ENCODE data around the gene C14orf180. TPM values are rescaled to one million over a fixed set of nuclear protein-coding genes. Genes with fewer than 3 reads are reported as not detected.

C14orf180 gene
- total and polyA plus RNA-seq, 3 donors from 2014 or later, result 0.16 to 0.86 TPM; not detected in 1

DNA sequence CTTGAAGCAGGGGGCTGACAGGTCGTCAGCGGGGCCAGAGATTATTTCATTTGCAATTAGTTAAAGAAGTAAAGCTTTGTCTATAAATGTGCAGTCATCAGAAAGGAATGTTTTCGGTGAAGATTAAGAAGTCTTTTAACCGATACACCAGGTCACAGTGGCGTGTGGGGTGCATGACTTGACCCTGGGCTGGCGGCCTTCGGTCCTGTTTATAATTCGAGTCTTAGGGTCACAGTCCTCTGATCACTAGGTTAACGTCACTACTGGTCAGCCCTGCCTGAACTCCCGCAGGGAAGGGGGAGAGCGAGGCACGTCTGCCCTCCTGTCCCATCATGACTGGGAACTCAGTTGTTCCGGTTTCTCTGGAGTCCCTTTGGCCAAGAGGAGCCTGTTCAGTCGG lies 5.0 kb upstream of the C14orf180 start:
- H3K27me3 ChIP-seq, result no peaks in the 10 kb centered on the region
- H3K4me1 ChIP-seq, result no peaks in the 10 kb centered on the region
- TF ChIP-seq, protein P1, sequence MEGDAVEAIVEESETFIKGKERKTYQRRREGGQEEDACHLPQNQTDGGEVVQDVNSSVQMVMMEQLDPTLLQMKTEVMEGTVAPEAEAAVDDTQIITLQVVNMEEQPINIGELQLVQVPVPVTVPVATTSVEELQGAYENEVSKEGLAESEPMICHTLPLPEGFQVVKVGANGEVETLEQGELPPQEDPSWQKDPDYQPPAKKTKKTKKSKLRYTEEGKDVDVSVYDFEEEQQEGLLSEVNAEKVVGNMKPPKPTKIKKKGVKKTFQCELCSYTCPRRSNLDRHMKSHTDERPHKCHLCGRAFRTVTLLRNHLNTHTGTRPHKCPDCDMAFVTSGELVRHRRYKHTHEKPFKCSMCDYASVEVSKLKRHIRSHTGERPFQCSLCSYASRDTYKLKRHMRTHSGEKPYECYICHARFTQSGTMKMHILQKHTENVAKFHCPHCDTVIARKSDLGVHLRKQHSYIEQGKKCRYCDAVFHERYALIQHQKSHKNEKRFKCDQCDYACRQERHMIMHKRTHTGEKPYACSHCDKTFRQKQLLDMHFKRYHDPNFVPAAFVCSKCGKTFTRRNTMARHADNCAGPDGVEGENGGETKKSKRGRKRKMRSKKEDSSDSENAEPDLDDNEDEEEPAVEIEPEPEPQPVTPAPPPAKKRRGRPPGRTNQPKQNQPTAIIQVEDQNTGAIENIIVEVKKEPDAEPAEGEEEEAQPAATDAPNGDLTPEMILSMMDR (IDR thresholded peaks at IDR 0.05), result no peak
- no peak for TF ChIP-seq POLR2A (IDR thresholded peaks at IDR 0.05)
- no peaks in the 10 kb centered on the region for H3K9me3 ChIP-seq
- no peak for DNase-seq
- no peak overlapping the region for H3K27ac ChIP-seq
- no peaks in the 10 kb centered on the region for H3K36me3 ChIP-seq (ENCODE audit: low read depth, missing control alignments)
- WGBS, 2 donors, result 67 to 71% methylated on average over 14 of the region's 14 CpGs
- intact Hi-C loops (cut with DNase I; ENCODE audit: low total_unique reads), result no loop called here
- no peak overlapping the region for H3K4me3 ChIP-seq

DNA sequence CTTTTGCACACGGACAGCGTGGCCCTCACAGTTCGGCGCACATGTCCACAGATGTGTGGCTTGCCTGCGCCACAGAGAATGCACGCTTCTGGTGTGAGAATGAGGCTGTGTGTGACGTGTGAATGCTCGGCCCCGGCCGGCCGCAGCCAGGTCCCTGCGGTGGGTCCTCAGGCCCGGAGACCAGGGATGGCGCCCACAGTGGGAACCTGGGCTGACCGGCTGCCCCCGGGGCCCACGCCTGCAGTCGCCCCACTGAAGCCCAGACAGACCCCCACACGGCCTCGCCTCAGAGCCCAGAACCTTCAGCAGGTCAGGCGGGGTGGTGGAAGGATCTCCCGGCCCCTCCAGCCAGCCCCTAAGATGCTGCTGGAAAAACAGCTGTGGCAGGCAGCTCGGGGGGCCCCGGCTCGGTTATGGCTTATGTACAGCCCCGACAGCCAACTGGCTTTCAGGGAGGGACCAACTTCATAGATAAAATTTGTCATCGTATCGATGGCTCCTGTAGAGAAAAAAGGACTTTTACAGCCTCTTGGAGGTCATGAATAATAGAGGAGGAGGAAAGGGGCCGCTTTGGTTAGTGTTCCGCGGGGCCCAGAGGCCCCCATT lies 4.5 kb upstream of the C14orf180 start:
- Histone ChIP-seq H3K9me3 (no peaks in the 10 kb centered on the region), H3K4me3 (no peak overlapping the region), H3K27me3 (no peaks in the 10 kb centered on the region), H3K4me1 (no peaks in the 10 kb centered on the region), H3K36me3 (ENCODE audit: low read depth, missing control alignments) (no peaks in the 10 kb centered on the region), H3K27ac (no peak overlapping the region)
- WGBS, 2 donors, result 87 to 90% methylated on average over 28 to 31 of the region's 31 CpGs
- intact Hi-C loops (cut with DNase I; ENCODE audit: low total_unique reads), result no loop called here
- TF ChIP-seq, protein P1 (IDR thresholded peaks at IDR 0.05), result no peak
- no peak for TF ChIP-seq POLR2A (IDR thresholded peaks at IDR 0.05)
- DNase-seq, result no peak

DNA sequence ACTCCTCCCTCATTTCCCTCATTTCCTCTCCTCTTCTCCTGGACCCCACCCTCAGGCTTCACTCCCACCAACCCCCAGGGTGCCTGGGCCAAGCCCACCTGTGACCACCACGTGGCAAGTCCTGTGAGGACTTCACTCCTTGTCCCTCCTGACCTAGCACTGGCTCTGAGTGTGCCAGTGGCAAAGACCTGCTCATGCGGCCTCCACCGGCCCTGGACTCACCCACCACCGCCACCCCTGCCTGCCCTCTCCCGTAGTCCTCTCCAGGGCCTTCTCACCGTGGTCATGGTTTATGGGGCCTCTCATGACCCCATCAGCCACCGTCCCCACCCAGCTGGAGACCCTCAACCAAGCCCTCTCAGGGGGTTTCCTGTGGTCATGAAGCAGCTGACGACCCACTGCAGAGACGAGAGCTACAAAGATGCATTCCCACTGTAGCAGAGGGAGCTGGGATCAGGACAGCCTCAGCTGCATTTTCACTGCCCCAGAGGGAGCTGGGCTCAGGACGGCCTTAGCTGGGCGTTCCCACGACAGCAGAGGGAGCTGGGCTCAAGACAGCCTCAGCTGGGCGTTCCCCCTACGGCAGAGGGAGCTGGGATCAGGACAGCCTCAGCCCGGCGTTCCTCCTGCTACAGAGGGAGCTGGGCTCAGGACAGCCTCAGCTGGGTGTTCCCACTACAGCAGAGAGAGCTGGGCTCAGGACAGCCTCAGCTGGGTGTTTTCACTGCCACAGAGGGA lies 3.2 kb upstream of the C14orf180 start:
- Histone ChIP-seq H3K36me3 (ENCODE audit: low read depth, missing control alignments) (no peaks in the 10 kb centered on the region), H3K27me3 (no peaks in the 10 kb centered on the region), H3K9me3 (no peaks in the 10 kb centered on the region), H3K4me1 (peaks cover 6% of the 10 kb centered on the region), H3K4me3 (no peak overlapping the region), H3K27ac (no peak overlapping the region)
- no peak for DNase-seq
- TF ChIP-seq, protein P1 (IDR thresholded peaks at IDR 0.05), result no peak
- no peak for TF ChIP-seq POLR2A (IDR thresholded peaks at IDR 0.05)
- WGBS, 2 donors, result 69 to 78% methylated on average over 16 of the region's 16 CpGs
- intact Hi-C loops (cut with DNase I; ENCODE audit: low total_unique reads), result no loop called here

DNA sequence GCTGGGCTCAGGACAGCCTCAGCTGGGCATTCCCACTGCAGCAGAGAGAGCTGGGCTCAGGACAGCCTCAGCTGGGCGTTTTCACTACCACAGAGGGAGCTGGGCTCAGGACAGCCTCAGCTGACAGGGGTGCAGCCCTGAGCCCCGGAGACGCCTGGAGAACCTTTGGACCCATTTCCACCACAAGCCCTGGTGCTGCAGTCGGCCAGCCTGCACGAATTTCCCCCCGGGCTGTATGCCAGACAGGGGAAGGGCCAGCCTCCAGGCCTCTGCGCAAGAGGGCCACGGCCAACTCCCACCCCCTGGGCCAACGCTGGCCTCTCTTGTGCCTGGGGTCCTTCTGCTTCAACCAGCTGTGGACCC lies 2.6 kb upstream of the C14orf180 start:
- no peak overlapping the region for H3K27ac ChIP-seq
- no peak for TF ChIP-seq POLR2A (IDR thresholded peaks at IDR 0.05)
- TF ChIP-seq, protein P1 (IDR thresholded peaks at IDR 0.05), result no peak
- H3K27me3 ChIP-seq, result no peaks in the 10 kb centered on the region
- H3K9me3 ChIP-seq, result no peaks in the 10 kb centered on the region
- no peak for DNase-seq
- H3K36me3 ChIP-seq (ENCODE audit: low read depth, missing control alignments), result no peaks in the 10 kb centered on the region
- intact Hi-C loops (cut with DNase I; ENCODE audit: low total_unique reads), result no loop called here
- 73 to 79% methylated on average over 9 of the region's 9 CpGs for WGBS, 2 donors
- H3K4me1 ChIP-seq, result peaks cover 9% of the 10 kb centered on the region
- H3K4me3 ChIP-seq, result no peak overlapping the region

DNA sequence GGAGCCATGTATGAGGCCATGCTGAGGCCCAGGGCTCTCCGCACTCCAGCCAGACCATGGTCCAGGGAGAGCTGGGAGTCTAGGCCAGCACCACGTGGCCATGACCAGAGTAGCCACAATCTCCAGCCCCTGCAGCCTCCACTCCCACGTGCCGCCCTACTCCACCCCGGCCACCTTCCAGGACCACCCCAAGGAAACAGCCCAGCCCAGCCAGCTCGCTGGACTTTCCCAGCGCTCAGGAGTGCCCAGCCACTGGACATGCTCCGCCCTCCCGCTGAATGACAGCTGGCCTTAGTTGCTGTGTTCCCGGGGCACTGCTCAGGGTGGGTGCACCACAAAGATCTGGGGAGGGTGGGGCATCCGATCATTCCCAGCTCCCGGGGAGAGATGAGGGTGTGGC lies 2.1 kb upstream of the C14orf180 start:
- H3K27ac ChIP-seq, result no peak overlapping the region
- intact Hi-C loops (cut with DNase I; ENCODE audit: low total_unique reads), result no loop called here
- no peak overlapping the region for H3K4me3 ChIP-seq
- no peak for DNase-seq
- H3K9me3 ChIP-seq, result no peaks in the 10 kb centered on the region
- peaks cover 14% of the 10 kb centered on the region for H3K4me1 ChIP-seq
- H3K36me3 ChIP-seq (ENCODE audit: low read depth, missing control alignments), result no peaks in the 10 kb centered on the region
- no peaks in the 10 kb centered on the region for H3K27me3 ChIP-seq
- WGBS, 2 donors, result 49 to 68% methylated on average over 4 to 12 of the region's 12 CpGs
- no peak for TF ChIP-seq POLR2A (IDR thresholded peaks at IDR 0.05)
- TF ChIP-seq, protein P1 (IDR thresholded peaks at IDR 0.05), result no peak
